ENCODE measurements around the gene HSPB2.
"Not testable (repeated sequence)": the region's sequence is repeated elsewhere in the genome, so short reads cannot be mapped to it uniquely, and the experiment has no call there.

HSPB2 gene

GRCh38 chr11:111916768-111917167, 4.2 kb downstream of the HSPB2 start:
- no peak for DNase-seq

- DNase-seq = no peak
Observed at GRCh38 chr11:111917312-111917711, 4.8 kb downstream of the HSPB2 start.

- DNase-seq = no peak
Observed at GRCh38 chr11:111917788-111918187, 5.3 kb downstream of the HSPB2 start.

GRCh38 chr11:111918390-111919256, 6.1 kb downstream of the HSPB2 start, which contains the start of gene C11orf52:
TSS of gene C11orf52 (plus strand) at chr11:111918913. CDS start at chr11:111918973, 60 bp downstream.
- DNase-seq = peak; percentile 62

GRCh38 chr11:111920908-111921307, 8.4 kb downstream of the HSPB2 start:
- DNase-seq = no peak

GRCh38 chr11:111921541-111922230, 9.2 kb downstream of the HSPB2 start:
- peak; percentile 42 for DNase-seq

GRCh38 chr11:111922803-111923202, 10.3 kb downstream of the HSPB2 start:
- DNase-seq = peak; percentile 89

GRCh38 chr11:111923351-111923788, 10.8 kb downstream of the HSPB2 start:
- peak; percentile 88 for DNase-seq

- no peak for DNase-seq
Observed at GRCh38 chr11:111923951-111924350, 11.4 kb downstream of the HSPB2 start.

- DNase-seq = no peak
Observed at GRCh38 chr11:111925953-111926352, 13.4 kb downstream of the HSPB2 start.

GRCh38 chr11:111926505-111927391, 14.2 kb downstream of the HSPB2 start:
- DNase-seq = peak; percentile 97

GRCh38 chr11:111930472-111930871, 17.9 kb downstream of the HSPB2 start:
- no peak for DNase-seq

GRCh38 chr11:111932611-111932950, 20.0 kb downstream of the HSPB2 start:
- DNase-seq = peak; percentile 30

GRCh38 chr11:111933176-111933575, 20.6 kb downstream of the HSPB2 start:
- not testable (repeated sequence) for DNase-seq

- peak; percentile 50 for DNase-seq
Observed at GRCh38 chr11:111933872-111934271, 21.3 kb downstream of the HSPB2 start.

GRCh38 chr11:111934306-111934705, 21.8 kb downstream of the HSPB2 start:
- DNase-seq = no peak

- DNase-seq = no peak
Observed at GRCh38 chr11:111935317-111936039, 22.9 kb downstream of the HSPB2 start.

- no peak for DNase-seq
Observed at GRCh38 chr11:111936040-111936540, 23.6 kb downstream of the HSPB2 start.

GRCh38 chr11:111937461-111937769, 24.9 kb downstream of the HSPB2 start:
- no peak for DNase-seq

- peak; percentile 22 for DNase-seq
Observed at GRCh38 chr11:111937844-111938243, 25.3 kb downstream of the HSPB2 start.

- peak; percentile 54 for DNase-seq
Observed at GRCh38 chr11:111938687-111939160, 26.2 kb downstream of the HSPB2 start.
